Activated CD8-positive, alpha-beta memory T cell treated with anti-CD3 and anti-CD28 coated beads for 1 hour (primary cell): ENCODE results near the gene CCR1.
"Not testable (repeated sequence)": the region's sequence is repeated elsewhere in the genome, so short reads cannot be mapped to it uniquely, and the experiment has no call there.

Source experiments
- DNase-seq, 2 donors: peaks; one replicate each; pipeline ENCODE4 v3.0.0-alpha.2; 2020; ENCODE audit warnings: low read depth in 1 of 2; ENCODE audit errors: extremely low read depth in 1 of 2

Gene CCR1

GRCh38 chr3:46213201-46213600, 5.1 kb upstream of the CCR1 start:
- no peak for DNase-seq

GRCh38 chr3:46212101-46212500, 4.0 kb upstream of the CCR1 start:
- no peak for DNase-seq

GRCh38 chr3:46209746-46210470, 1.8 kb upstream of the CCR1 start:
- DNase-seq: no peak

- DNase-seq: no peak
Measured at GRCh38 chr3:46209053-46209452, 940 bp upstream of the CCR1 start.

- DNase-seq: not testable (repeated sequence)
Measured at GRCh38 chr3:46207514-46207913, 599 bp downstream of the CCR1 start.

GRCh38 chr3:46206282-46207015, 1.7 kb downstream of the CCR1 start:
- no peak for DNase-seq

- no peak for DNase-seq
Measured at GRCh38 chr3:46205286-46205960, 2.7 kb downstream of the CCR1 start.

- DNase-seq: no peak
Measured at GRCh38 chr3:46203681-46204080, 4.4 kb downstream of the CCR1 start.

- no peak for DNase-seq
Measured at GRCh38 chr3:46202535-46202934, 5.6 kb downstream of the CCR1 start.

- no peak for DNase-seq
Measured at GRCh38 chr3:46200790-46201189, 7.3 kb downstream of the CCR1 start.

GRCh38 chr3:46200211-46200610, 7.9 kb downstream of the CCR1 start:
- DNase-seq: no peak

- no peak for DNase-seq
Measured at GRCh38 chr3:46196261-46196957, 11.7 kb downstream of the CCR1 start.

- DNase-seq: no peak
Measured at GRCh38 chr3:46194868-46195553, 13.1 kb downstream of the CCR1 start.

GRCh38 chr3:46193436-46193835, 14.7 kb downstream of the CCR1 start:
- DNase-seq: no peak

GRCh38 chr3:46192939-46193338, 15.2 kb downstream of the CCR1 start:
- DNase-seq: no peak

- DNase-seq: no peak
Measured at GRCh38 chr3:46191730-46192129, 16.4 kb downstream of the CCR1 start.

- DNase-seq: no peak
Measured at GRCh38 chr3:46188708-46189107, 19.4 kb downstream of the CCR1 start.

- no peak for DNase-seq
Measured at GRCh38 chr3:46187876-46188275, 20.2 kb downstream of the CCR1 start.

- DNase-seq: no peak
Measured at GRCh38 chr3:46187341-46187700, 20.8 kb downstream of the CCR1 start.

- no peak for DNase-seq
Measured at GRCh38 chr3:46186471-46187340, 21.4 kb downstream of the CCR1 start.
